Activated T-cell treated with anti-CD3 and anti-CD28 coated beads, Interleukin-2, amount 50 U/mL, for 72 hours (primary cell): ENCODE data around the gene CHRD. TPM values are rescaled to one million over a fixed set of nuclear protein-coding genes. Genes with fewer than 3 reads are reported as not detected.

ENCODE experiments used
- ATAC-seq, 2 donors: fragments of 150-1000 bp; cut with Tn5 transposase; replicated peaks in 1 of 2; 2 replicates each; pipeline ENCODE4 v1.10.0; 2021; ENCODE audit warnings: moderate library complexity in 2 of 2, mild to moderate bottlenecking in 1 of 2
- DNase-seq, 2 donors: peaks; one replicate each; pipeline ENCODE4 v3.0.0; 2021 to 2022; ENCODE audit warnings: mixed read lengths in 1 of 2
- H3K27ac Mint-ChIP-seq: one replicate; pipeline ENCODE4 v1.8.0; 2022; ENCODE audit warnings: mild to moderate bottlenecking, moderate library complexity, mixed read lengths
- H3K27me3 Mint-ChIP-seq: one replicate; pipeline ENCODE4 v1.8.0; 2022; ENCODE audit warnings: low read depth, mixed read lengths
- H3K36me3 Mint-ChIP-seq, 2 donors: one replicate each; pipeline ENCODE4 v1.8.0; 2022; ENCODE audit warnings: mixed read lengths in 2 of 2, mild to moderate bottlenecking in 1 of 2; ENCODE audit not compliant: insufficient read depth in 2 of 2
- H3K4me1 Mint-ChIP-seq: one replicate; pipeline ENCODE4 v1.8.0; 2022; ENCODE audit warnings: low read depth, mixed read lengths
- H3K4me3 Mint-ChIP-seq, 2 donors: one replicate each; pipeline ENCODE4 v1.8.0; 2022; ENCODE audit warnings: mild to moderate bottlenecking in 2 of 2, mixed read lengths in 2 of 2, moderate library complexity in 2 of 2
- H3K9me3 Mint-ChIP-seq, 2 donors: one replicate each; pipeline ENCODE4 v1.8.0; 2022; ENCODE audit warnings: mixed read lengths in 2 of 2
- total RNA-seq, 2 donors: library from RNA; stranded (reverse); gene quantifications; one replicate each; pipeline ENCODE4 v1.2.3, GENCODE V29; 2022

CHRD gene
- total RNA-seq, 2 donors from 2014 or later = 0.19 TPM; not detected in 1

- Mint-ChIP-seq H3K4me1 (no peaks in the 10 kb centered on the region), H3K4me3 (no peak overlapping the region), H3K9me3 (no peaks in the 10 kb centered on the region), H3K36me3 (peaks cover 0 to 3% of the 10 kb centered on the region in 2 donors), H3K27me3 (peaks cover 21% of the 10 kb centered on the region), H3K27ac (no peak overlapping the region)
- ATAC-seq (no peak), DNase-seq (no peak)
Observed at GRCh38 chr3:184384856-184385422, 5.1 kb downstream of the CHRD start.

GRCh38 chr3:184386047-184386806 lies 6.4 kb downstream of the CHRD start:
- no peaks in the 10 kb centered on the region for H3K4me1 Mint-ChIP-seq
- H3K27ac Mint-ChIP-seq = no peak overlapping the region
- DNase-seq = no peak
- no peak overlapping the region for H3K4me3 Mint-ChIP-seq
- ATAC-seq = no peak
- no peaks in the 10 kb centered on the region for H3K36me3 Mint-ChIP-seq
- peaks cover 33% of the 10 kb centered on the region for H3K27me3 Mint-ChIP-seq
- H3K9me3 Mint-ChIP-seq = no peaks in the 10 kb centered on the region

DNA sequence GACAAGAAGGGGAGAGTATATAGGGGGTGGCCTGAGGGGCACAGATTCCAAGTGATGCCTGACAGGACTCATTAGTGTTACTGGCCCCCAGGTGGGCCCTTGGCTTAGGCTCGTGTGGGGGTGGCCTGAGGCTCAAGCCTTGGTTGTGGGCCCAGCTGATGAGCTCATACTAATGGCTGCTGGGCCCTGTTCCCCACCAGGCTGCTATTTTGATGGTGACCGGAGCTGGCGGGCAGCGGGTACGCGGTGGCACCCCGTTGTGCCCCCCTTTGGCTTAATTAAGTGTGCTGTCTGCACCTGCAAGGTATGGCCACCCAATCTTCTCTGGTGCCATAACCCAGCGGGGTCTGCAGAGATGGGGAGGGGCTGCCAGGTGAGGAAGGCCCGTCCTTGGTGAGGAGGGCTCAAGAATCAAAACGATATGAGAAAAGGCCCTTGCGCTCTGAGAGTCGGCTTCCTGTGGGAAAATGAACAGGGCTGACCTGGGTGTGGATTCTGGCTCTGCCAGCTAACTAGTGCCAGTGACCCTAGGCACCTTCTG lies 7.4 kb downstream of the CHRD start:
- no peak overlapping the region for H3K4me3 Mint-ChIP-seq
- ATAC-seq = no peak
- H3K27me3 Mint-ChIP-seq = peaks cover 40% of the 10 kb centered on the region
- no peaks in the 10 kb centered on the region for H3K36me3 Mint-ChIP-seq
- no peaks in the 10 kb centered on the region for H3K4me1 Mint-ChIP-seq
- no peak overlapping the region for H3K27ac Mint-ChIP-seq
- no peaks in the 10 kb centered on the region for H3K9me3 Mint-ChIP-seq
- DNase-seq = no peak

GRCh38 chr3:184388164-184388935 lies 8.5 kb downstream of the CHRD start:
- no peak overlapping the region for H3K27ac Mint-ChIP-seq

GRCh38 chr3:184388936-184389230 lies 9.0 kb downstream of the CHRD start:
- H3K27ac Mint-ChIP-seq = no peak overlapping the region
- no peaks in the 10 kb centered on the region for H3K36me3 Mint-ChIP-seq
- H3K4me1 Mint-ChIP-seq = no peaks in the 10 kb centered on the region
- peaks cover 31% of the 10 kb centered on the region for H3K27me3 Mint-ChIP-seq
- no peak for ATAC-seq
- DNase-seq = no peak
- no peaks in the 10 kb centered on the region for H3K9me3 Mint-ChIP-seq
- H3K4me3 Mint-ChIP-seq = no peak overlapping the region

More at GRCh38 chr3:184388164-184388935, 8.5 kb downstream of the CHRD start:
- ATAC-seq (no peak), DNase-seq (no peak)
- H3K36me3 Mint-ChIP-seq = no peaks in the 10 kb centered on the region
- H3K9me3 Mint-ChIP-seq = no peaks in the 10 kb centered on the region
- H3K4me3 Mint-ChIP-seq = no peak overlapping the region
- H3K27me3 Mint-ChIP-seq = peaks cover 33% of the 10 kb centered on the region
- no peaks in the 10 kb centered on the region for H3K4me1 Mint-ChIP-seq

- Mint-ChIP-seq H3K36me3 (no peaks in the 10 kb centered on the region), H3K9me3 (no peaks in the 10 kb centered on the region), H3K27ac (no peak overlapping the region), H3K4me1 (no peaks in the 10 kb centered on the region), H3K4me3 (no peak overlapping the region), H3K27me3 (peaks cover 26% of the 10 kb centered on the region)
- ATAC-seq = no peak
- no peak for DNase-seq
Observed at GRCh38 chr3:184389384-184389783, 9.5 kb downstream of the CHRD start.

DNA sequence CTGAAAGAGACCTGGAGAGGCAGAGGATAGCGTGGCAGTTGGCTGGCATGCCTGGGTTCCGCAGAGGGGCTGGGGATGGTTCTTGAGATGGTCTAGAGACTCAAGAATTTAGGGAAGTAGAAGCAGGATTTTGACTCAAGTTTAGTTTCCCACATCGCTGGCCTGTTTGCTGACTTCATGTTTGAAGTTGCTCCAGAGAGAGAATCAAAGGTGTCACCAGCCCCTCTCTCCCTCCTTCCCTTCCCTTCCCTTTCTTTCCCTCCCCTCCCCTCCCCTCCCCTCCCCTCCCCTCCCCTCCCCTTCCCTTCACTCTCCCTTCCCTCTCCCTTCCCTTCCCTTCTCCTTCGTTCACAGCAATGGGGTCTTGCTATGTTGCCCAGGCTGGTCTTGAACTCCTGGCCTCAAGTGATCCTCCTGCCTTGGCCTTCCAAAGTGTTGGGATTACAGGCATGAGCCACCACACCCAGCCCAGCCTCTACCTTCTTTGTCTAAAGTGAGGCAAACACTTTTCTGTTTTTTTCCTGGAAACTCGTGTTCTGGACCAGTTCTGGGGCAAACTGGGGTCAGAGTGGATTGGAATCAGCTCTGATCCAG lies 10.2 kb downstream of the CHRD start:
- no peaks in the 10 kb centered on the region for H3K4me1 Mint-ChIP-seq

DNA sequence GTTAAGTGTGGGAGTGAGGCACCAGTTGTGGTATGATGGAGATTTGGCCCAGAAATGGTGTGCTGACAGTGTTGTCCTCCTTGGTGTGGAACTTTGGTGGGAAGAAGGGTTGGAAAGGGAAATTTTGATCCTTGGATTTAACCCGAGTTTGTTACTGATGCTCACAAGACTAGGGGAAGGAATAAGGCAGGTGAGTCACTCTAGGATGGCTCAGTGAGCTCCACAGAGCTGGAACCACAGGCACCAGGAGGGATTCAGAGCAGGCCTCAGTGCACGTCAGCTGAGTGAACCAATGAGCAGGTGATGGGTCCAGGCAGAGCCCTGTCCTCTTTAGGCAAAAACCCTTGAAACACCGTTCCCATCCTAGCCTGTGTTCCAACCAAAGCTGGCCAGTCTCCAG lies 11.4 kb downstream of the CHRD start:
- Mint-ChIP-seq H3K9me3 (no peaks in the 10 kb centered on the region), H3K27me3 (peaks cover 24% of the 10 kb centered on the region), H3K36me3 (no peaks in the 10 kb centered on the region), H3K4me1 (no peaks in the 10 kb centered on the region), H3K27ac (no peak overlapping the region), H3K4me3 (no peak overlapping the region)
- DNase-seq = no peak
- no peak for ATAC-seq

More for the DNA sequence above, 10.2 kb downstream of the CHRD start:
- DNase-seq = no peak
- no peak overlapping the region for H3K4me3 Mint-ChIP-seq
- no peaks in the 10 kb centered on the region for H3K36me3 Mint-ChIP-seq
- no peak for ATAC-seq
- H3K27me3 Mint-ChIP-seq = peaks cover 24% of the 10 kb centered on the region
- H3K9me3 Mint-ChIP-seq = no peaks in the 10 kb centered on the region
- H3K27ac Mint-ChIP-seq = no peak overlapping the region

- no peaks in the 10 kb centered on the region for H3K36me3 Mint-ChIP-seq
- H3K27ac Mint-ChIP-seq = no peak overlapping the region
Observed at GRCh38 chr3:184395320-184395660, 15.4 kb downstream of the CHRD start.

DNA sequence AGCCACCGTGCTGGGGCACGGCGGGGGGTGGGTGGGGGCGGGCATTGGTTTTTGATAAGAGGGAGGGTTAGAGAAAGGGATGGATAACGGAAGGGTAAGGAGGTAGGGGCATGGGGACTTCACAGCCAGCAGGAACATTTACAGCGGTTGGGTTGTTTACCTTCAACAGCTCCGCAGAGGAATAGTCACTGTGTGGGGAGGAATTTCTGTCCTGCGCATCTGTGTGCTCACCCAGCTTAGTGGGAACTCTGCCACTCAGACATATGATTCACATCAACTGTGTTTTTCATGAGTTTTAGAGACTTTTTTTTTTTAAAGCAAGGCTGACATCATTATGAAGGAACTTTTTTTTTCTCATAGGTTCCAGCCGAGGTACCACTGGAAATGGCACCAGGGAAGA lies 19.6 kb downstream of the CHRD start:
- Mint-ChIP-seq H3K27me3 (peaks cover 20% of the 10 kb centered on the region), H3K27ac (no peak overlapping the region), H3K4me1 (no peaks in the 10 kb centered on the region), H3K36me3 (no peaks in the 10 kb centered on the region), H3K9me3 (no peaks in the 10 kb centered on the region), H3K4me3 (no peak overlapping the region)
- ATAC-seq = no peak
- no peak for DNase-seq

More at GRCh38 chr3:184395320-184395660, 15.4 kb downstream of the CHRD start:
- H3K4me1 Mint-ChIP-seq = no peaks in the 10 kb centered on the region
- H3K9me3 Mint-ChIP-seq = no peaks in the 10 kb centered on the region
- DNase-seq = no peak
- no peak overlapping the region for H3K4me3 Mint-ChIP-seq
- ATAC-seq = no peak
- H3K27me3 Mint-ChIP-seq = peaks cover 26% of the 10 kb centered on the region

DNA sequence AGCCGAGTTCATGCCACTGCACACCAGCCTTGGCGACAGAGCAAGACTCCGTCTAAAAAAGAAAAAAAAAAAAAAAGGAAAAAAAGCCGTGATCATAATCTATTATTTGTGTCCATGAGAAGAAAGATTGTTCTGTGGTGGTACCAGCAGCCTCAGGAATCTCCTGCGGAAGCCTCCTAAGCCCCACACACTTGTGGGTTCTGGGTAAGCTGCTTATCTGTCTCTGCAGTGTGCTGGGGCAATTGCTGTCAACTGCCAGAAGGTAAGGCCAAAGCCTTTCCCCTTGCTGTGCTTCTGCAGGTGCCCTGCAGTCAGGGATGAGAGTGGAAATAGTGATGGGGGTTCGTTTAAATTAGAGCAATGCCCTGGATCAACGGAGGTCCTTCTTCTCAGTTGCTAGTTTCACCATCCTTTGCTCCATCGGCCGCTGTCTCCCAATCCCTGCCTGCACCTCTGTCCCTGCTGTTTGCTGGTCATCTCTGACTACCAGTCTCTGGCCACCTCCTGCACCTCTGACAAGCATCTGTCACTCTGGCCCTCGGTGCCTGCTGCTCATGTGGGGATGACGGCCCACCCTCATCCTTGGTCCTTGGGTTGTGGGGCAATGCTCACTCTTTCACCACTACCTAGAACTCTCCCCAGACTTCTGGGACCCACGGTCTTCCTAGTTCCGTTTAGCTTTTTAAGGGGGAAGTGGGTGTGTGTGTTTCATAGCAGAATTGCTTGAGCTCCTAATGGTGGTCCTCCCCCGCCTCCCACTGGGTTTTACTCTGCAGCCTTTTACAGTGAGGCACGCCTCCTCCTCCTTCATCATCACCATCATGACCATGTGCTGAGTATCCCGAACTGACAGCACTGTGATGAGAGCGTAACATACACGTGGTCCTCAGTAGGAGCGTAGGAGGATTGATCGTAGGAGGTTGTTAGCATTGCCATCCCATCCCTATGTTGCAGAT lies 25.5 kb downstream of the CHRD start:
- Mint-ChIP-seq H3K27me3 (peaks cover 10% of the 10 kb centered on the region), H3K36me3 (no peaks in the 10 kb centered on the region), H3K4me1 (no peaks in the 10 kb centered on the region), H3K4me3 (no peak overlapping the region), H3K27ac (no peak overlapping the region), H3K9me3 (no peaks in the 10 kb centered on the region)
- no peak for DNase-seq
- no peak for ATAC-seq

GRCh38 chr3:184409331-184409926 lies 29.6 kb downstream of the CHRD start:
- H3K9me3 Mint-ChIP-seq = no peaks in the 10 kb centered on the region
- no peaks in the 10 kb centered on the region for H3K4me1 Mint-ChIP-seq
- no peaks in the 10 kb centered on the region for H3K36me3 Mint-ChIP-seq
- ATAC-seq = no peak
- no peak for DNase-seq
- no peak overlapping the region for H3K4me3 Mint-ChIP-seq
- H3K27me3 Mint-ChIP-seq = no peaks in the 10 kb centered on the region
- H3K27ac Mint-ChIP-seq = no peak overlapping the region
